Measurements from ENCODE around the gene ACADSB.

Gene ACADSB

DNA sequence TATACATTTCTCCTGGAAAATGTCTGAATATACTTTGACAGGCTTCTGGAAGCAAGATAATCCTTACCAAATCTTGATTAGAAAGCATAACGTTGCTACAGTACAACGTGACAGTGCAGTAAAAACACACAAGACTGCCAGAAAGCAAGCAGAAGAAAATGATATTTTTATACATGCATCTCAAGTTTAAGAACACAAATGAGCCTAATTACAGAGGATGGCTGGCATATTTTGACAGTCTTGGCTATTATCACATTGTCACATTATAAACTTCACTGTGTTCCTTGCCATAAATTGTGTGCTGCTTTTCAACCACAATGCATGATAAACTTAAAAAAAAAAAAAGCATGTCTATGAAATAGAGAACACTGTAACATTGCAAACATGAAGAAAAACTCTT is 4.5 kb upstream of the ACADSB start:
- no peak for FAIRE-seq

- FAIRE-seq = no peak
These were observed 1.1 kb upstream of the ACADSB start for GRCh38 chr10:123007558-123008354.

- no peak for FAIRE-seq
These were observed 457 bp downstream of the ACADSB start for GRCh38 chr10:123009105-123009820.

- no peak for FAIRE-seq
These were observed 3.2 kb downstream of the ACADSB start for GRCh38 chr10:123011987-123012386.

DNA sequence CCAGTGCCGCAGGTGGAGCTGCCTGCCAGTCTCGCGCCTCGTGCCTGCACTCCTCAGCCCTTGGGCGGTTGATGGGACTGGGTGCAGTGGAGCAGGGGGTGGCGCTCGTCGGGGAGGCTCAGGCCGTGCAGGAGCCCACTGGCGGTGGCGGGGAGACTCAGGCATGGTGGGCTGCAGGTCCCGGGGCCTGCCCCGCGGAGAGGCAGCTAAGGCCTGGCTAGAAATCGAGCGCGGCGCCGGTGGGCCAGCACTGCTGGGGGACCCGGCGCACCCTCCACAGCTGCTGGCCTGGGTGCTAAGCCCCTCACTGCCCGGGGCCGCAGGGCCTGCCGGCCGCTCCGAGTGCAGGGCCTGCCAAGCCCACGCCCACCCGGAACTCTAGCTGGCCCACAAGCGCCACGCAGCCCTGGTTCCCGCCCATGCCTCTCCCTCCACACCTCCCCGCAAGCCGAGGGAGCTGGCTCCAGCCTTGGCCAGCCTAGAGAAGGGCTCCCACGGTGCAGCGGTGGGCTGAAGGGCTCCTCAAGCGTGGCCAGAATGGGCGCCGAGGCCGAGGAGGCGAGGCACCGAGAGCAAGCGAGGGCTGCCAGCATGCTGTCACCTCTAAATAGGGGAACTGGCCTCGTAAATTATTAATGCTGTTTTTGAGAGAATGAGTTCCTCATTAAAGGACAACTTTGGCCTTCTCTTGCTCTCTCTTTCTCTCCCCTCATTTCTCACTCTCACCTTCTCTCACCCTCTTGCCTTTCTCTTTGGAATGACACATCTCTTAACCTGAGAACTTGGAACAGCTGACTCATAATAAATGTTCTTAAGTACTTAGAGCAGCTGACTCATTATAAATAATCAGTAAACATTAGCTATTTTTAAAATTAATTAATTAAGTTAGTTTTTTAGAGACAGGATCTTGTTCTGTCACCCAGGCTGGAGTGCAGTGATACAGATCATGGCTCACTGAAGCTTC is 4.9 kb downstream of the ACADSB start:
- FAIRE-seq = no peak

- no peak for FAIRE-seq
These were observed 6.0 kb downstream of the ACADSB start for GRCh38 chr10:123014772-123015171.

DNA sequence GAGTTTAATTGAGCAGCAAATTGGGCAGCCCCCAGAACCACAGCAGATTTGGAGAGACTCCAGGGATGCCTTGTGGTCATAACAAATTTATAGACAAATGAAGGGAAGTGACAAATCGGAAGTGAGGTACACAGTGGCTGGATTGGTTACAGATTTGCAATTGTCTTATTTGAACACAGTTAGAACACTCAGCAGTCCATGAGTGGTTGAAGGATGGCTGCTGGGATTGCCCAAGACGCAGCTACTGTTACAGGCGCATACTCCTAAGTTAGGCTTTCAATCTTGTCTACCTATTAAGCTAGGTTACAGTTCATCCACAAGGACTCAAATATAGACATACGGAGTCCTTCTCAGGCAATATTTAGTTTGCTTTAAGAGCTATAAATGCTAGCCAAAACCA is 7.4 kb downstream of the ACADSB start:
- no peak for FAIRE-seq

GRCh38 chr10:123017421-123018165 is 8.8 kb downstream of the ACADSB start:
- FAIRE-seq = no peak

GRCh38 chr10:123018531-123018930 is 9.7 kb downstream of the ACADSB start:
- no peak for FAIRE-seq

DNA sequence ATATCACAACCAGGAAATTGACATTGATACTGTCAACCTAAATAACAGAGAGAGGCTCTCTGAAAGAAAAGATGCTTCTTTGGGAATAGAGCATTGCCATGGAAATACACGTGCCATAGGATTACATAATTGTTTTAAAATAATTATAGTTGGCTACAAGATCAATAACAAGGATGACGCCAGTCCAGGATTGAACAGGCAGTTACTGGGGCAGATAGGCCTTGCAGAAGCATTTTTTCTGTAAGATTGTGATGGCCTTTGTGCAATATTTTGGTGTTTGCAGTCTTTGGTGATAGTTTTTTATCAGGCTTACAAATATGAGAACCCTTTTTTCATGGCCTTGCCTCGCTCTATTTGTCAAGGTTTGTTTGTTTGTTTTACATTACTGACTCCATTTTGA is 10.5 kb downstream of the ACADSB start:
- FAIRE-seq = no peak

- FAIRE-seq = no peak
These were observed 11.3 kb downstream of the ACADSB start for GRCh38 chr10:123019941-123020703.

- no peak for FAIRE-seq
These were observed 12.7 kb downstream of the ACADSB start for GRCh38 chr10:123021517-123021916.

- FAIRE-seq = no peak
These were observed 15.7 kb downstream of the ACADSB start for GRCh38 chr10:123024540-123024939.

DNA sequence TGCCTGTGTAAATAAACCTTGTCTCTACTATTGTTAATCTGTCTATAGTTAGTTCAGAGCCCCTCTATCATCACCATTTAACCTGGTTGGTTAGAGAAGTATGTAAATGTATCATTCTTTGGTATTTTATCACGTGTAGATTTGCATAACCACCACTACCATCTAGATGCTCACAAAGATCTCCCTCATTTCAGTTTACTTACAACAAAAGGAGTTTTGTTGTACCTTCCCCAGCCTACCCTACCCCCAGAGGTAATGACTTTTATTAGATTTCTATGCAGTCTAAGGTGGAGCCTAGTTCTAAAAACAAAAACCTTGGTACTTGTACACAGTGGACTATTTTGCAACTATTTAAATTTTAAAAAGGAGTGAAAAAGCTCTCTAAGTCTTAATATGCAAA is 17.5 kb downstream of the ACADSB start:
- FAIRE-seq = no peak

DNA sequence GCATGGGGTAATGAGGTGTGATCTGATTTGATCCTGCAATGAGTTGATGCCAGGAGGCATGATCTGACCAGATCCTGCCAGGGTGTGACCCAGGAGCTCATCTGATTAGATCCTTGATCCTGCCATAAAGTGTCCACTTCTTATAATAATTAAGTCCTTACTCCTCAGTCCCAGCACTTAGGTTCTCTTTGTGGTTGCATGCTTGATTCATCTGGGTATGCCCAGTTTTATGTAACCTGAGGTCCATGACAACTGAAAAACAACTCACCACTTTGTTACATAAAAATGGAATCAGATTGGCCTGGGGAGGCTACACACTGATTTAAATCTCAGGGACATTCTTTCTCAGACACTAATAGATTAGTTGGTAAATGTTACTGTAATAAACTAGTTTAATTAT is 19.1 kb downstream of the ACADSB start:
- no peak for FAIRE-seq

- no peak for FAIRE-seq
These were observed 22.3 kb downstream of the ACADSB start for GRCh38 chr10:123031124-123031523.

DNA sequence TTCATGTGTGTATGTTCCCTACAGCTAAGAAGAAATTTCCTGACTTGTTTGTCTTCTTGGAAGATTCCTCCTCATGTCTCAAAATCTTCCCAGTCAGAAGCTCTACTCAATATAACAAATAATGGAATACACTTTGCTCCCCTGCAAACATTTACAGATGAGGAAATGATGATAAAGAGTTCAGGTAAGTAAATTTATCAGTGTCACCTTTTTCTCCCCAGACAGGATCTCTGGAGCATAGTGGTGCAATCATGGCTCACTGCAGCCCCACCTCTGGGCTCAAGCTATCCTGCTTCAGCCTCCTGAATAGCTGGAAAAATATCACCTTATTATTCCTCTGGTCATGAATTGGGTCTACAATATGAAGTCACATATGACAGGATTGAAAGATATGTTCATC is 25.5 kb downstream of the ACADSB start:
- no peak for FAIRE-seq

DNA sequence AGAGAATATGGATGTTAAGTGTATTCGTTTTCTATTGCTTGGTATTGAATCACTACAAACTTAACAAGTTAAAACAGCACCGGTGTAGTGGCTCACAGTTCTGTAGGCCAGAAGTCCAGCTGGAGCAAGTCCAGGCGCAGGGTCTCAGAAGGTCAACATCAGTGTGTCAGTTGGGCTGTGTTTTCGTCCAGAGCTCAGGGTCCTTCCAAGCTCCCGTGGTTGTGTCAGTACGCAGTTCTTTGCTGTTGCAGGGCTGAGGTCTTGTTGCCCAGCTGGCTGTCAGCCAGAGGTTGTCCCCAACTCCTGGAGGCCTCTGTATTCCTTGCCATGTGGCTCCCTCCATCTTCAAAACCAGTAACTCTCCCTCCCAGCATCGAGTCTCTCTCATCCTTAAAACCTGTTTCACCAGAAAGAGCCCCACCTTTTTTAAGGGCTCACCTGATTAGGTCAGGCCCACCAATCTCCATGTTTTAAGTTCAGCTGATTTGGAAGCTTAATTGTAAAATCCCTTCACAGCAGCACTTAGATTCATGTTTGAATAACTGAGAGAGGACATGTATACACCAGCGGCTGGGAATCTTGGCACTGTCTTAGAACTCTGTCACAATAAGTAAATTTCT is 26.8 kb downstream of the ACADSB start:
- no peak for FAIRE-seq

DNA sequence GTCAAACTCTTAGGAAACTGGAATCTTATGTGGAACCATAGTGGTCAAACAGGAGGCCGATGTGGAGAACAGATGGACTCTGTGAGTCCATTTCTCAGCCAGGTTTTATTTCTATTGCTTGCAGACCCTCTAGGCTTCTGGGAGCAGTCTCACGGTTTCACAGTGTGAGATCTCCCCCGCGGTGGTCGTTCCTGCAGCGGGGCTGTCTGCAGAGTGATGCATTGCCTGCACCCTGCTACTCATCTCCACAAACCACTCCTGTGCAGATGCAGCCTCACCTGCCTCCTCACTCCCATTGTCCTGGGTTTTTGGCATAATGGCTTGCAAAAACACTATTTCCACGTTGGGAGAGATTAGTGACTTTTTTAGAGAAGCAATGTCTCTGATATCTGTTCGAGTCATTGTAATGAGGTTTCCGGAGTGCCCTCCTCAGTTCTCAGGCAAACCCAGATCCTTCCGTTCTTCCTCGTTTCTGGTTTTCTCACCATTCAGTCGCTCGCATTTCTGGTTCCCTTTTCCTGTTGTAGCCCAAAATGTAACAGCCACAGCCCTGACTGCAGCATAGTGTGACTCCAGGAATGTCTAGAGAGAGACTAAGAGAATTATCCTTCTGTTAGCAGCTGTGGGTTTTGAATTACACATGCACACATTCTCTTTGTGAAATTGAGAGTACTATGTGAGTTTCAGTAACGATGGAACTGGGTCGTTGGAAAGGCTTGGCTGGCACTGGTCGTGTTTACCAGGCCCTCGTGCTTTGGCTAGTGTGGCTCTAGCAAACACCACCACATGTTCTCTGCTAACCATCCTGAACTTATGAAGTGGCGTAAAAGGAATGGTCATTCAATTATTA is 30.2 kb downstream of the ACADSB start:
- no peak for FAIRE-seq

DNA sequence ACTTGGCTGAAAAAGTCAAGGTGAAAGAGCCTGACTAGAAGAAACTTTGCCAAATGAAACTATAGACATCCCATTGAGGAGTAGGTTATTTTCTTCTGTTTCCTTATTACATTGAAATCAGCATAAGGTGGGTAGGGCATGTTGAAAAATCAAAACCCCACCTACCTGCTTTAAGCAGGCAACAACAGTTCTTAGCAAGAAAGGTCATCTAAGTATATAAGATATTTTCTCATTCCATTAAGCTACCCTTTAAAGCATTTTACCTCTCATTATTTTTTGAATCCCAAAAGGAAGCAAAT is 30.8 kb downstream of the ACADSB start:
- no peak for FAIRE-seq

Data from colon (tissue), 2 donors.